ENCODE measurements around the gene METTL9. TPM values are rescaled to one million over a fixed set of nuclear protein-coding genes. Genes with fewer than 3 reads are reported as not detected.
A peak's percentile ranks its signal among the peaks of the same experiment; 100 is the strongest.
"Not testable (repeated sequence)": the region's sequence is repeated elsewhere in the genome, so short reads cannot be mapped to it uniquely, and the experiment has no call there.

Gene METTL9
- total RNA-seq, 1 experiment from 2014 or later, result 173 TPM

GRCh38 chr16:21590287-21590686 lies 9.1 kb upstream of the METTL9 start:
- H3K27me3 ChIP-seq (ENCODE audit: control insufficient read depth, insufficient read depth, low read length), result no peaks in the 10 kb centered on the region
- no peak overlapping the region for H3K4me3 ChIP-seq (ENCODE audit: insufficient read depth, low read depth, low read length)
- DNase-seq, result no peak
- no peaks in the 10 kb centered on the region for H3K36me3 ChIP-seq (replicated peaks; ENCODE audit: control insufficient read depth, insufficient read depth, low read length)

- no peak for DNase-seq
- no peak overlapping the region for H3K4me3 ChIP-seq (ENCODE audit: insufficient read depth, low read depth, low read length)
- H3K27me3 ChIP-seq (ENCODE audit: control insufficient read depth, insufficient read depth, low read length), result no peaks in the 10 kb centered on the region
- no peaks in the 10 kb centered on the region for H3K36me3 ChIP-seq (replicated peaks; ENCODE audit: control insufficient read depth, insufficient read depth, low read length)
Measured at GRCh38 chr16:21590796-21591195, 8.6 kb upstream of the METTL9 start.

GRCh38 chr16:21592191-21592590 lies 7.2 kb upstream of the METTL9 start:
- H3K27me3 ChIP-seq (ENCODE audit: control insufficient read depth, insufficient read depth, low read length), result no peaks in the 10 kb centered on the region
- DNase-seq, result no peak
- H3K4me3 ChIP-seq (ENCODE audit: insufficient read depth, low read depth, low read length), result no peak overlapping the region
- H3K36me3 ChIP-seq (replicated peaks; ENCODE audit: control insufficient read depth, insufficient read depth, low read length), result no peaks in the 10 kb centered on the region

GRCh38 chr16:21593530-21594289 lies 5.7 kb upstream of the METTL9 start:
- Histone ChIP-seq H3K4me3 (ENCODE audit: insufficient read depth, low read depth, low read length) (no peak overlapping the region), H3K36me3 (replicated peaks; ENCODE audit: control insufficient read depth, insufficient read depth, low read length) (no peaks in the 10 kb centered on the region), H3K27me3 (ENCODE audit: control insufficient read depth, insufficient read depth, low read length) (no peaks in the 10 kb centered on the region)
- DNase-seq, result no peak

GRCh38 chr16:21597561-21598030 lies 1.8 kb upstream of the METTL9 start:
- DNase-seq, result no peak
- Histone ChIP-seq H3K27me3 (ENCODE audit: control insufficient read depth, insufficient read depth, low read length) (no peaks in the 10 kb centered on the region), H3K36me3 (replicated peaks; ENCODE audit: control insufficient read depth, insufficient read depth, low read length) (no peaks in the 10 kb centered on the region), H3K4me3 (ENCODE audit: insufficient read depth, low read depth, low read length) (no peak overlapping the region)

- DNase-seq, result no peak
- Histone ChIP-seq H3K36me3 (replicated peaks; ENCODE audit: control insufficient read depth, insufficient read depth, low read length) (no peaks in the 10 kb centered on the region), H3K27me3 (ENCODE audit: control insufficient read depth, insufficient read depth, low read length) (no peaks in the 10 kb centered on the region), H3K4me3 (ENCODE audit: insufficient read depth, low read depth, low read length) (no peak overlapping the region)
Measured at GRCh38 chr16:21598206-21598605, 1.2 kb upstream of the METTL9 start.

GRCh38 chr16:21598701-21599121 lies 666 bp upstream of the METTL9 start:
- no peaks in the 10 kb centered on the region for H3K27me3 ChIP-seq (ENCODE audit: control insufficient read depth, insufficient read depth, low read length)
- peak overlapping the region; percentile 91 for H3K4me3 ChIP-seq (ENCODE audit: insufficient read depth, low read depth, low read length)
- DNase-seq, result peak; percentile 43
- no peaks in the 10 kb centered on the region for H3K36me3 ChIP-seq (replicated peaks; ENCODE audit: control insufficient read depth, insufficient read depth, low read length)

- H3K27me3 ChIP-seq (ENCODE audit: control insufficient read depth, insufficient read depth, low read length), result no peaks in the 10 kb centered on the region
- DNase-seq, result no peak
Measured at GRCh38 chr16:21600031-21600773, 825 bp downstream of the METTL9 start.

GRCh38 chr16:21602785-21603184 lies 3.4 kb downstream of the METTL9 start:
- H3K27me3 ChIP-seq (ENCODE audit: control insufficient read depth, insufficient read depth, low read length), result no peaks in the 10 kb centered on the region
- no peaks in the 10 kb centered on the region for H3K36me3 ChIP-seq (replicated peaks; ENCODE audit: control insufficient read depth, insufficient read depth, low read length)
- DNase-seq, result no peak
- H3K4me3 ChIP-seq (ENCODE audit: insufficient read depth, low read depth, low read length), result no peak overlapping the region

More at GRCh38 chr16:21600031-21600773, 825 bp downstream of the METTL9 start:
- H3K4me3 ChIP-seq (ENCODE audit: insufficient read depth, low read depth, low read length), result peak overlapping the region; percentile 91
- no peaks in the 10 kb centered on the region for H3K36me3 ChIP-seq (replicated peaks; ENCODE audit: control insufficient read depth, insufficient read depth, low read length)

- no peaks in the 10 kb centered on the region for H3K27me3 ChIP-seq (ENCODE audit: control insufficient read depth, insufficient read depth, low read length)
- no peak overlapping the region for H3K4me3 ChIP-seq (ENCODE audit: insufficient read depth, low read depth, low read length)
- H3K36me3 ChIP-seq (replicated peaks; ENCODE audit: control insufficient read depth, insufficient read depth, low read length), result no peaks in the 10 kb centered on the region
- DNase-seq, result no peak
Measured at GRCh38 chr16:21603928-21604327, 4.6 kb downstream of the METTL9 start.

GRCh38 chr16:21605848-21606247 lies 6.5 kb downstream of the METTL9 start:
- not testable (repeated sequence) for H3K4me3 ChIP-seq (ENCODE audit: insufficient read depth, low read depth, low read length); H3K27me3 ChIP-seq (ENCODE audit: control insufficient read depth, insufficient read depth, low read length); DNase-seq; H3K36me3 ChIP-seq (replicated peaks; ENCODE audit: control insufficient read depth, insufficient read depth, low read length)

GRCh38 chr16:21608639-21609328 lies 9.4 kb downstream of the METTL9 start:
- Histone ChIP-seq H3K4me3 (ENCODE audit: insufficient read depth, low read depth, low read length) (no peak overlapping the region), H3K36me3 (replicated peaks; ENCODE audit: control insufficient read depth, insufficient read depth, low read length) (no peaks in the 10 kb centered on the region; the same call in 1 of the 2 replicates), H3K27me3 (ENCODE audit: control insufficient read depth, insufficient read depth, low read length) (no peaks in the 10 kb centered on the region)
- DNase-seq, result no peak

GRCh38 chr16:21610006-21610544 lies 10.7 kb downstream of the METTL9 start:
- DNase-seq, result no peak
- Histone ChIP-seq H3K36me3 (replicated peaks; ENCODE audit: control insufficient read depth, insufficient read depth, low read length) (no peaks in the 10 kb centered on the region; the same call in 1 of the 2 replicates), H3K27me3 (ENCODE audit: control insufficient read depth, insufficient read depth, low read length) (no peaks in the 10 kb centered on the region), H3K4me3 (ENCODE audit: insufficient read depth, low read depth, low read length) (no peak overlapping the region)

- no peak overlapping the region for H3K4me3 ChIP-seq (ENCODE audit: insufficient read depth, low read depth, low read length)
Measured at GRCh38 chr16:21610766-21611165, 11.4 kb downstream of the METTL9 start.

More at GRCh38 chr16:21610766-21611165, 11.4 kb downstream of the METTL9 start:
- no peaks in the 10 kb centered on the region; the same call in 1 of the 2 replicates for H3K36me3 ChIP-seq (replicated peaks; ENCODE audit: control insufficient read depth, insufficient read depth, low read length)
- no peaks in the 10 kb centered on the region for H3K27me3 ChIP-seq (ENCODE audit: control insufficient read depth, insufficient read depth, low read length)
- DNase-seq, result no peak

Data from H7 (cell line).